Stimulated activated CD4-positive, alpha-beta T cell treated with anti-CD3 and anti-CD28 coated beads, Interleukin-2, amount 100 ng/mL, for 48 hours (primary cell): ENCODE data around the gene CACNB2.
"Not testable (repeated sequence)": the region's sequence is repeated elsewhere in the genome, so short reads cannot be mapped to it uniquely, and the experiment has no call there.

Experiments
- DNase-seq, 2 donors: peaks; one replicate each; pipeline ENCODE4 v3.0.0-alpha.2; 2020

The CACNB2 gene

GRCh38 chr10:18577823-18578685 is 437.8 kb downstream of the CACNB2 start:
- no peak for DNase-seq

GRCh38 chr10:18582803-18583202 is 442.6 kb downstream of the CACNB2 start:
- no peak for DNase-seq

GRCh38 chr10:18583575-18584270 is 443.5 kb downstream of the CACNB2 start:
- no peak for DNase-seq

- DNase-seq: not testable (repeated sequence)
Measured at GRCh38 chr10:18586637-18587036, 446.4 kb downstream of the CACNB2 start.

- not testable (repeated sequence) for DNase-seq
Measured at GRCh38 chr10:18591141-18591540, 450.9 kb downstream of the CACNB2 start.
